OCI-LY1 (cell line): ENCODE measurements around the gene TBL1X.

Experiments used
- CTCF ChIP-seq: fragments of 200-600 bp; sonication (generic), shearing (Covaris generic); IDR thresholded peaks from 2 replicates; pipeline ENCODE4 v1.5.1; 2017; ENCODE audit warnings: mild to moderate bottlenecking, antibody characterized with exemption, low read length, moderate library complexity, mixed read lengths
- EZH2 ChIP-seq: fragments of 200-600 bp; sonication (generic), shearing (Covaris generic); IDR thresholded peaks from 2 replicates; pipeline ENCODE4 v1.8.0; 2017; ENCODE audit warnings: borderline replicate concordance, mixed run types, mild to moderate bottlenecking, antibody characterized with exemption, low read length, moderate library complexity, mixed read lengths

- TF ChIP-seq CTCF (no peak), EZH2 (no peak)
Observed at GRCh38 chrX:9587642-9588041, 122.8 kb downstream of the TBL1X start.
